ENCODE data around the gene SCMH1. TPM values are rescaled to one million over a fixed set of nuclear protein-coding genes. Genes with fewer than 3 reads are reported as not detected.
"Not testable (repeated sequence)": the region's sequence is repeated elsewhere in the genome, so short reads cannot be mapped to it uniquely, and the experiment has no call there.

Gene SCMH1
- polyA plus RNA-seq, 2 of the 4 experiments (the other 2 are of a cell fraction), result 11.6 to 26.7 TPM

DNA sequence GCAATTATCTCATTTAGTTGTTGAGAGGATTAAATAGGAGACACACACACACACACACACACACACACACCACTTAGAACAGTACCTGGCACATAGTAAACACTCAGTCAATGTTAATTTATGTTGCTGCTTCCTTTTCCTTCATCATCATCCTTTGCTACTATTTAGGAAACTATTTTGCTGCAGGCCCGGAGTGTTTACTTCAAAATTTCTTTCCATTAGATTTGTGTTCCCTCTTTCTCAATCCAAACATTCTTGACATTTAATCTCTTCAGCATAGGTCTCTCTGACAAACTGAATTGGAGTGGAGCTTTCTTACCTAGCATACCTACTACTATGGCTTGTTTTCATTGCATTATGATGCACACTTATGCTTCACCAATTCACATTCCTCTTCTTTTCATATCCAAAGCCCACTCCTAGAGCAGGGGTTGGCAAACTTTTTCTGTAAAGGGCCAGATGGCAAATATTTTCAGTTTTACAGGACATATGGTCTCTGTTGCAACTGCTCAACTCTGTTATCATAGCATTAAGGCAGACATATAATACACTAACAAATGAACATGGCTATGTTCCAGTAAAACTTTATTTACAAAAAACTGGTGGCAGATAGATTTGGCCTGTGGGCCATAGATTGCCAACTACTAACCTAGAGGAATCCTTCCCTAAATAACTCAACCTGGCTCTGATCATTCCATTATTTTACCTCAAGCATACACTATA, 49.5 kb downstream of the SCMH1 start:
- H3K4me2 ChIP-seq, result no peak overlapping the region
- CTCF ChIA-PET, result no interaction called here
- no peak for FAIRE-seq
- H3K4me3 ChIP-seq, result no peak overlapping the region
- H3K9me3 ChIP-seq, result no peaks in the 10 kb centered on the region
- H3K4me1 ChIP-seq, result peaks cover 16% of the 10 kb centered on the region
- POLR2A ChIA-PET, result no interaction called here
- DNase-seq (ENCODE audit: low read depth in 1 of 2, low spot score in 1 of 2), result no peak
- TF ChIP-seq JUN (IDR thresholded peaks at IDR 0.05), result no peak
- TF ChIP-seq, protein P1, sequence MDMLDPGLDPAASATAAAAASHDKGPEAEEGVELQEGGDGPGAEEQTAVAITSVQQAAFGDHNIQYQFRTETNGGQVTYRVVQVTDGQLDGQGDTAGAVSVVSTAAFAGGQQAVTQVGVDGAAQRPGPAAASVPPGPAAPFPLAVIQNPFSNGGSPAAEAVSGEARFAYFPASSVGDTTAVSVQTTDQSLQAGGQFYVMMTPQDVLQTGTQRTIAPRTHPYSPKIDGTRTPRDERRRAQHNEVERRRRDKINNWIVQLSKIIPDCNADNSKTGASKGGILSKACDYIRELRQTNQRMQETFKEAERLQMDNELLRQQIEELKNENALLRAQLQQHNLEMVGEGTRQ (IDR thresholded peaks at IDR 0.05), result no peak
- no peak for ATAC-seq
- no peak overlapping the region for H3K27ac ChIP-seq
- 78% methylated on average over 1 of the region's 1 CpG for WGBS (ENCODE audit: missing lambda C conversion rate)

DNA sequence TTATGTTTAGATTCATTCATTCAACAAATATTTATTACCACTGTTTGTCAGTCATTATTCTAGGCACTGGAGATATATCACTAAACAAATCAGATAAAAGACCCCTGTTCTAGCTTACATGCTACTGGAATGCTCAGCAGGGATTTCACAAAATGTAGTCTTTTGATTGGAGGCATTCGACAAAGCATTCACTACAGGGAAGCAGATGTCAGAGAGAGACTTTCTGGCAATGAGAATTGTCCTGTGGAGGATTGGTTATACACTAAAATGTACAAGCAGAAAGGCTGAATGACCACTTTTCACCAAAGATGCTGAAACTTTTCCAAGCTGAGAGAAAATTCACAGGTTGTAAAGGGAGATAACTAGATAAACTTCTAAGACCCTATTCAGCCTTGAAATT, 57.7 kb downstream of the SCMH1 start:
- no peak for ATAC-seq
- DNase-seq (ENCODE audit: low read depth in 1 of 2, low spot score in 1 of 2), result no peak
- ChIA-PET CTCF (no interaction called here), POLR2A (no interaction called here)
- Histone ChIP-seq H3K4me2 (no peak overlapping the region), H3K9me3 (no peaks in the 10 kb centered on the region), H3K27ac (no peak overlapping the region), H3K4me1 (no peaks in the 10 kb centered on the region), H3K4me3 (no peak overlapping the region)
- 89% methylated on average over 1 of the region's 1 CpG for WGBS (ENCODE audit: missing lambda C conversion rate)
- TF ChIP-seq HOXB13 (CRISPR knock-in tag; IDR thresholded peaks at IDR 0.05; ENCODE audit: low read depth) (no peak), TP53 (CRISPR knock-in tag; IDR thresholded peaks at IDR 0.05) (no peak), FOSL2 (IDR thresholded peaks at IDR 0.05) (no peak), FOSL2 (CRISPR knock-in tag; IDR thresholded peaks at IDR 0.05) (no peak), FOXS1 (CRISPR knock-in tag; IDR thresholded peaks at IDR 0.05) (no peak), EP300 (IDR thresholded peaks at IDR 0.05) (no peak), ZC3H11A (IDR thresholded peaks at IDR 0.05) (no peak), EHF (CRISPR knock-in tag; IDR thresholded peaks at IDR 0.05) (no peak), KDM5A (IDR thresholded peaks at IDR 0.05) (no peak), MAZ (IDR thresholded peaks at IDR 0.05; ENCODE audit: borderline replicate concordance, low read depth, low read length) (no peak), RNF2 (IDR thresholded peaks at IDR 0.05; ENCODE audit: borderline replicate concordance, low read depth) (no peak), RCOR1 (IDR thresholded peaks at IDR 0.05; ENCODE audit: low read depth, low read length) (no peak), BHLHE40 (IDR thresholded peaks at IDR 0.05; ENCODE audit: low read depth, low read length) (no peak), POLR2A (IDR thresholded peaks at IDR 0.05; ENCODE audit: low read length) (no peak), CHD2 (IDR thresholded peaks at IDR 0.05; ENCODE audit: low read length, partially characterized antibody) (no peak), JUNB (IDR thresholded peaks at IDR 0.05) (no peak), MYC (IDR thresholded peaks at IDR 0.05; ENCODE audit: borderline replicate concordance, low read length) (no peak), FOSB (CRISPR knock-in tag; IDR thresholded peaks at IDR 0.05) (no peak)
- TF ChIP-seq, protein P2, sequence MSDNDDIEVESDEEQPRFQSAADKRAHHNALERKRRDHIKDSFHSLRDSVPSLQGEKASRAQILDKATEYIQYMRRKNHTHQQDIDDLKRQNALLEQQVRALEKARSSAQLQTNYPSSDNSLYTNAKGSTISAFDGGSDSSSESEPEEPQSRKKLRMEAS (IDR thresholded peaks at IDR 0.05), result no peak
- TF ChIP-seq, protein P1 (IDR thresholded peaks at IDR 0.05), result no peak
- TF ChIP-seq, protein P3, sequence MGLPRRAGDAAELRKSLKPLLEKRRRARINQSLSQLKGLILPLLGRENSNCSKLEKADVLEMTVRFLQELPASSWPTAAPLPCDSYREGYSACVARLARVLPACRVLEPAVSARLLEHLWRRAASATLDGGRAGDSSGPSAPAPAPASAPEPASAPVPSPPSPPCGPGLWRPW (IDR thresholded peaks at IDR 0.05), result no peak
- no peak for FAIRE-seq

DNA sequence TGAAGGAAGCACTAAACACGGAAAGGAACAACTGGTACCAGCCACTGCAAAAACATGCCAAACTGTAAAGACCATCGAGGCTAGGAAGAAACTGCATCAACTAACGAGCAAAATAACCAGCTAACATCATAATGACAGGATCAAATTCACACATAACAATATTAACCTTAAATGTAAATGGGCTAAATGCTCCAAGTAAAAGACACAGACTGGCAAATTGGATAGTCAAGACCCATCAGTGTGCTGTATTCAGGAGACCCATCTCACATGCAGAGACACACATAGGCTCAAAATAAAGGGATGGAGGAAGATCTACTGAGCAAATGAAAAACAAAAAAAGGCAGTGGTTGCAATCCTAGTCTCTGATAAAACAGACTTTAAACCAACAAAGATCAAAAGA, 63.9 kb downstream of the SCMH1 start:
- CTCF ChIA-PET; H3K4me1 ChIP-seq; FAIRE-seq; H3K4me3 ChIP-seq; POLR2A ChIA-PET; DNase-seq (ENCODE audit: low read depth in 1 of 2, low spot score in 1 of 2); ATAC-seq; H3K27ac ChIP-seq; H3K4me2 ChIP-seq; H3K9me3 ChIP-seq: not testable (repeated sequence)
- WGBS (ENCODE audit: missing lambda C conversion rate), result 74% methylated on average over 3 of the region's 3 CpGs
